ENCODE results near the gene IP6K1.
"Not testable (repeated sequence)": the region's sequence is repeated elsewhere in the genome, so short reads cannot be mapped to it uniquely, and the experiment has no call there.

The IP6K1 gene

GRCh38 chr3:49793486-49794085, 7.2 kb upstream of the IP6K1 start:
- DNase-seq, result no peak

GRCh38 chr3:49792371-49793150, 6.2 kb upstream of the IP6K1 start:
- DNase-seq, result no peak

- DNase-seq, result no peak
These were observed 5.2 kb upstream of the IP6K1 start for GRCh38 chr3:49791571-49791970.

GRCh38 chr3:49790626-49791411, 4.5 kb upstream of the IP6K1 start:
- DNase-seq, result no peak

GRCh38 chr3:49788056-49788455, 1.7 kb upstream of the IP6K1 start:
- no peak for DNase-seq

GRCh38 chr3:49787536-49787935, 1.2 kb upstream of the IP6K1 start:
- no peak for DNase-seq

GRCh38 chr3:49787182-49787464, 781 bp upstream of the IP6K1 start:
- no peak for DNase-seq

GRCh38 chr3:49785565-49786356, 581 bp downstream of the IP6K1 start:
- DNase-seq, result no peak

GRCh38 chr3:49782277-49782676, 4.1 kb downstream of the IP6K1 start:
- DNase-seq, result not testable (repeated sequence)

GRCh38 chr3:49781415-49782199, 4.7 kb downstream of the IP6K1 start:
- no peak for DNase-seq

GRCh38 chr3:49780975-49781365, 5.4 kb downstream of the IP6K1 start:
- not testable (repeated sequence) for DNase-seq

- DNase-seq, result no peak
These were observed 6.0 kb downstream of the IP6K1 start for GRCh38 chr3:49780080-49780974.

GRCh38 chr3:49779358-49780079, 6.8 kb downstream of the IP6K1 start:
- no peak for DNase-seq

GRCh38 chr3:49776101-49776500, 10.2 kb downstream of the IP6K1 start:
- not testable (repeated sequence) for DNase-seq

- no peak for DNase-seq
These were observed 10.8 kb downstream of the IP6K1 start for GRCh38 chr3:49775538-49775937.

- DNase-seq, result no peak
These were observed 13.6 kb downstream of the IP6K1 start for GRCh38 chr3:49772703-49773102.

- no peak for DNase-seq
These were observed 14.9 kb downstream of the IP6K1 start for GRCh38 chr3:49771340-49771938.

GRCh38 chr3:49769926-49770325, 16.4 kb downstream of the IP6K1 start:
- no peak for DNase-seq

- DNase-seq, result no peak
These were observed 16.9 kb downstream of the IP6K1 start for GRCh38 chr3:49769286-49769915.

GRCh38 chr3:49763981-49764380, 22.4 kb downstream of the IP6K1 start:
- DNase-seq, result no peak

All from eye (tissue), 1 donor.